WI38 (cell line): ENCODE data around the gene REN.

ENCODE experiments used
- H3K4me3 ChIP-seq: 2 replicates; pipeline ENCODE4 v1.5.1; 2011; ENCODE audit warnings: low read depth, mild to moderate bottlenecking, control low read depth, low read length
- CTCF ChIP-seq: IDR thresholded peaks from 2 replicates; pipeline ENCODE4 v1.5.1; 2012; ENCODE audit warnings: low read depth, mild to moderate bottlenecking, control low read depth, low read length

The REN gene

GRCh38 chr1:204204944-204205343 is 38.8 kb upstream of the REN start:
- no peak for TF ChIP-seq CTCF
- H3K4me3 ChIP-seq = no peak overlapping the region

DNA sequence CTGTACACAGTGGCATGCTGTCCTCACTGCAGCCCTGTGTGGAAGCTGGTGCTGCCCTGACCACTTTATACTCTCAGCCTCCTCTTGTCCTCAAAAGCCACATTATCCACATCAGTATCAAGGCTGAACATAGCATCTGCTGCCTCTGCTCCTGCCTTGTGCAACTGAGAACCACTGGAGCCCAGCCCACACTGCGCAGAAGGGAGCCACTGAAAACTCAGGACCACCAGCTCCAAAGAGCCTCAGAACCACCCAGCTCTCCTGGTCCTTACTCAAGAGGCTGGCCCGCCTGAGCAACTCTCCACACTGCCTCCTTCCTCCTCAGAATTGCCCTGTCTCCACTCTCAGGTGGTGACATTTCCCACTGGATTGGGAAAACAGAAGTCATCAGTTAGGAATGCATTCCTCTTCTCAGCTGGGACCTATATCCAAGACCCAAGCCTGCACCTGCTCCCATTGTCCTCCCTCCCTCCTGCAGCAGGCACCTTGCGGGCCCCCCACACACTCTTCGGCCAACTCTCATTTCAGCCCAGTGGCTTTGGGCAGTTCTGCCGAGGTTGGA is 37.1 kb upstream of the REN start:
- no peak for TF ChIP-seq CTCF
- no peak overlapping the region for H3K4me3 ChIP-seq

GRCh38 chr1:204202481-204202880 is 36.3 kb upstream of the REN start:
- TF ChIP-seq CTCF = no peak

GRCh38 chr1:204201348-204202040 is 35.4 kb upstream of the REN start:
- no peak overlapping the region for H3K4me3 ChIP-seq
- TF ChIP-seq CTCF = no peak

More at GRCh38 chr1:204202481-204202880, 36.3 kb upstream of the REN start:
- no peak overlapping the region for H3K4me3 ChIP-seq

- no peak for TF ChIP-seq CTCF
- no peak overlapping the region for H3K4me3 ChIP-seq
These were observed 33.4 kb upstream of the REN start for GRCh38 chr1:204199579-204199978.

- TF ChIP-seq CTCF = no peak
- H3K4me3 ChIP-seq = no peak overlapping the region
These were observed 32.5 kb upstream of the REN start for GRCh38 chr1:204198348-204199340.
